NCI-H128 (cell line): ENCODE measurements around the gene CBR3.
"Not testable (repeated sequence)": the region's sequence is repeated elsewhere in the genome, so short reads cannot be mapped to it uniquely, and the experiment has no call there.

Experiments used
- DNase-seq: peaks from one replicate; lab custom pipeline; 2025; ENCODE audit not compliant: unreplicated experiment; lab: John Stamatoyannopoulos, UW

Gene CBR3

GRCh38 chr21:36134803-36135390 lies at the start of gene CBR3:
Gene CBR3, plus strand, starts transcription at chr21:36135079. Its CDS starts 114 bp downstream, at chr21:36135193.
- DNase-seq, result no peak

- no peak for DNase-seq
Observed at GRCh38 chr21:36087362-36088138, 47.3 kb upstream of the CBR3 start.

GRCh38 chr21:36089946-36090345 lies 44.9 kb upstream of the CBR3 start:
- no peak for DNase-seq

- DNase-seq, result no peak
Observed at GRCh38 chr21:36092681-36093080, 42.2 kb upstream of the CBR3 start.

- DNase-seq, result no peak
Observed at GRCh38 chr21:36093512-36093911, 41.4 kb upstream of the CBR3 start.

- no peak for DNase-seq
Observed at GRCh38 chr21:36096398-36097290, 38.2 kb upstream of the CBR3 start.

- no peak for DNase-seq
Observed at GRCh38 chr21:36097427-36098181, 37.3 kb upstream of the CBR3 start.

- no peak for DNase-seq
Observed at GRCh38 chr21:36098182-36098532, 36.7 kb upstream of the CBR3 start.

- DNase-seq, result no peak
Observed at GRCh38 chr21:36099000-36099399, 35.9 kb upstream of the CBR3 start.

GRCh38 chr21:36099695-36100211 lies 35.1 kb upstream of the CBR3 start:
- not testable (repeated sequence) for DNase-seq

GRCh38 chr21:36100971-36101641 lies 33.8 kb upstream of the CBR3 start:
- no peak for DNase-seq

- no peak for DNase-seq
Observed at GRCh38 chr21:36103434-36103833, 31.4 kb upstream of the CBR3 start.

GRCh38 chr21:36104317-36105300 lies 30.3 kb upstream of the CBR3 start:
- DNase-seq, result no peak

- DNase-seq, result no peak
Observed at GRCh38 chr21:36105327-36105842, 29.5 kb upstream of the CBR3 start.

- no peak for DNase-seq
Observed at GRCh38 chr21:36109868-36110267, 25.0 kb upstream of the CBR3 start.

- DNase-seq, result no peak
Observed at GRCh38 chr21:36111238-36111637, 23.6 kb upstream of the CBR3 start.

- no peak for DNase-seq
Observed at GRCh38 chr21:36113647-36114428, 21.0 kb upstream of the CBR3 start.

GRCh38 chr21:36115138-36115730 lies 19.6 kb upstream of the CBR3 start:
- no peak for DNase-seq
